GM23248 (cell line): ENCODE data around the gene SUFU. TPM values are rescaled to one million over a fixed set of nuclear protein-coding genes. Genes with fewer than 3 reads are reported as not detected.

Experiments
- DNase-seq: peaks from one replicate; pipeline ENCODE4 v3.0.0-alpha.2; 2015
- H2AFZ ChIP-seq: fragments of 200-600 bp; sonication (generic); 2 replicates; pipeline ENCODE4 v1.6.1; 2016; ENCODE audit warnings: antibody characterized with exemption
- H3F3A ChIP-seq: fragments of 200-600 bp; sonication (generic); 2 replicates; pipeline ENCODE4 v1.6.1; 2016; ENCODE audit warnings: mild to moderate bottlenecking, antibody characterized with exemption, mixed run types; ENCODE audit not compliant: insufficient read depth
- H3K27ac ChIP-seq: fragments of 200-600 bp; sonication (generic); 2 replicates; pipeline ENCODE4 v1.5.1; 2016; ENCODE audit warnings: mild to moderate bottlenecking
- H3K27me3 ChIP-seq: fragments of 200-600 bp; sonication (generic); replicated peaks from 2 replicates; pipeline ENCODE4 v1.6.1; 2016; ENCODE audit warnings: mild to moderate bottlenecking; ENCODE audit not compliant: insufficient read depth
- H3K36me3 ChIP-seq: fragments of 200-600 bp; sonication (generic); 2 replicates; pipeline ENCODE4 v1.6.1; 2016; ENCODE audit warnings: low read depth, mild to moderate bottlenecking
- H3K4me1 ChIP-seq: fragments of 200-600 bp; sonication (generic); 2 replicates; pipeline ENCODE4 v1.6.1; 2016; ENCODE audit warnings: mild to moderate bottlenecking; ENCODE audit not compliant: insufficient read depth
- H3K4me2 ChIP-seq: fragments of 200-600 bp; sonication (generic); one replicate; pipeline ENCODE4 v1.6.1; 2016; ENCODE audit warnings: mild to moderate bottlenecking; ENCODE audit not compliant: unreplicated experiment
- H3K4me3 ChIP-seq: fragments of 200-600 bp; sonication (generic); 2 replicates; pipeline ENCODE4 v1.5.1; 2016; ENCODE audit warnings: mild to moderate bottlenecking
- H3K79me2 ChIP-seq: fragments of 200-600 bp; sonication (generic); 2 replicates; pipeline ENCODE4 v1.6.1; 2016; ENCODE audit warnings: mild to moderate bottlenecking; ENCODE audit not compliant: insufficient read depth
- H3K9ac ChIP-seq: fragments of 200-600 bp; sonication (generic); 2 replicates; pipeline ENCODE4 v1.6.1; 2016; ENCODE audit warnings: mild to moderate bottlenecking
- H3K9me2 ChIP-seq: fragments of 200-600 bp; sonication (generic); 2 replicates; pipeline ENCODE4 v1.6.1; 2016; ENCODE audit warnings: mixed run types, mild to moderate bottlenecking, moderate library complexity; ENCODE audit not compliant: insufficient read depth
- H3K9me3 ChIP-seq: fragments of 200-600 bp; sonication (generic); one replicate; pipeline ENCODE4 v1.6.1; 2017; ENCODE audit warnings: low read depth
- H4K20me1 ChIP-seq: fragments of 200-600 bp; sonication (generic); 2 replicates; pipeline ENCODE4 v1.6.0; 2016; ENCODE audit not compliant: insufficient read depth
- EZH2 ChIP-seq: fragments of 200-600 bp; sonication (generic); IDR thresholded peaks from 2 replicates; pipeline ENCODE4 v1.6.1; 2018; ENCODE audit warnings: antibody characterized with exemption, mild to moderate bottlenecking; ENCODE audit not compliant: insufficient read depth, poor library complexity, severe bottlenecking
- EZH2phosphoT487 ChIP-seq: fragments of 200-600 bp; sonication (generic); IDR thresholded peaks from 2 replicates; pipeline ENCODE4 v1.6.1; 2018; ENCODE audit warnings: antibody characterized with exemption, moderate library complexity, mild to moderate bottlenecking, low read depth; ENCODE audit not compliant: insufficient read depth
- WGBS, 2 experiments: methylation state at CpG; one replicate each; pipeline ENCODE4 v1.1.6; 2015 to 2017; ENCODE audit warnings: low lambda C conversion rate in 2 of 2, low coverage in 1 of 2; ENCODE audit errors: missing lambda C conversion rate in 2 of 2; 5-methylcytosine and 5-hydroxymethylcytosine counted together
- in situ Hi-C: fragments of 300-500 bp; cut with MboI; formaldehyde crosslinking; loops from 2 replicates; pipeline ENCODE4 v1.15.0; 2020
- polyA plus RNA-seq: library from polyadenylated mRNA; unstranded; fragments of >200 nt; fragmentation: Nextera tagmentation; extraction: Ambion mirVana; gene quantifications from 2 replicates; pipeline ENCODE4 v1.2.1, GENCODE V29; 2016
- total RNA-seq: library from RNA; depleted of rRNA; stranded (reverse); fragments of >200 nt; shearing (Covaris generic); gene quantifications from 2 replicates; pipeline ENCODE4 v1.2.3, GENCODE V29; 2014

Gene SUFU
- total and polyA plus RNA-seq, 2 experiments from 2014 or later, result 3.1 to 5.0 TPM

DNA sequence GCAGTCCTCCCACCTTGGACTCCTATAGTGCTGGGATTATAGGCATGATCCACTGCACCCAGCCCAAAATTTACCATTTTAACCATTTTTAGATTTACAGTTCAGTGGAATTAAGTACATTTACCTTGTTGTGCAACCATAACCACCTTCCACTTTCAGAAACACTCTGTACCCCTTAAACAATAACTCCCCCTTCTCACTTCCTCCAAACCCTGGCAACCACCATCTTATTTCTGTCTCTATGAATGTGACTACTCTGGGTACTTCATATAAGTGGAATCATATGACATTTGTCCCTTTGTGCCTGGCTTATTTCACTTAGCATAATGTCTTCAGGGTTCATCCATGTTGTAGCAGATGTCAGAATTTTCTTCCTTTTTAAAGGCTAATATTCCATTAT is 33.6 kb downstream of the SUFU start:
- H3K4me2 ChIP-seq, result no peak overlapping the region
- H3K9me3 ChIP-seq, result no peaks in the 10 kb centered on the region
- no peaks in the 10 kb centered on the region for H4K20me1 ChIP-seq
- no peak overlapping the region for H3K27ac ChIP-seq
- no peak overlapping the region for H3K9ac ChIP-seq
- peaks cover 62% of the 10 kb centered on the region for H3K79me2 ChIP-seq
- no peaks in the 10 kb centered on the region for H3F3A ChIP-seq
- H3K36me3 ChIP-seq, result no peaks in the 10 kb centered on the region
- H3K4me1 ChIP-seq, result no peaks in the 10 kb centered on the region
- no peak overlapping the region for H2AFZ ChIP-seq
- TF ChIP-seq EZH2 (no peak), EZH2phosphoT487 (no peak)
- DNase-seq, result no peak
- H3K27me3 ChIP-seq, result no peaks in the 10 kb centered on the region
- no peaks in the 10 kb centered on the region for H3K9me2 ChIP-seq
- H3K4me3 ChIP-seq, result no peak overlapping the region
- in situ Hi-C loops, result no loop called here

DNA sequence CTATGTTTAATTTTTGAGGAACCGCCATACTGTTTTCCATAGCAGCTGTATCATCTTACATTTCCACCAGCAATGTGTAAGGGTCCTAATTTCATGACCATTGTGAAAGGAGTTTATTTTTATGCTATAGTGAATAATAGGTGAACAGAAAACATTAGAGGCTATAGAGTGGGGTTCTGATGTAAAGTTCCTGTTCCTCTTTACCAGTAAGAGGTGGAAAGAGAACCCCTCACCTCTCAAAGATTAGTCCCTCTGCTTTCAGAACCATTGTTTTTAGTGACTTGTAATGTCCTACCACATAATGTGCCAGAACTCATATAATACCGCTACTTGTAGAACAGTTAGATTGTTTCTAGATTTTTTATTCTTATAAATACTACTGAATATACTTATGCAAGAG is 34.2 kb downstream of the SUFU start:
- Histone ChIP-seq H3K4me2 (no peak overlapping the region), H3K79me2 (peaks cover 67% of the 10 kb centered on the region), H3K9ac (no peak overlapping the region), H3K9me3 (no peaks in the 10 kb centered on the region), H3K9me2 (no peaks in the 10 kb centered on the region), H3K27ac (no peak overlapping the region), H2AFZ (no peak overlapping the region), H4K20me1 (no peaks in the 10 kb centered on the region), H3K27me3 (no peaks in the 10 kb centered on the region), H3F3A (peaks cover 6% of the 10 kb centered on the region; the same call in 1 of the 2 replicates), H3K36me3 (no peaks in the 10 kb centered on the region), H3K4me1 (peaks cover 4% of the 10 kb centered on the region; the same call in 1 of the 2 replicates), H3K4me3 (no peak overlapping the region)
- 96 to 99% methylated on average over 2 of the region's 2 CpGs for WGBS, 2 experiments
- DNase-seq, result no peak
- in situ Hi-C loops, result no loop called here
- TF ChIP-seq EZH2, result no peak
- no peak for TF ChIP-seq EZH2phosphoT487

DNA sequence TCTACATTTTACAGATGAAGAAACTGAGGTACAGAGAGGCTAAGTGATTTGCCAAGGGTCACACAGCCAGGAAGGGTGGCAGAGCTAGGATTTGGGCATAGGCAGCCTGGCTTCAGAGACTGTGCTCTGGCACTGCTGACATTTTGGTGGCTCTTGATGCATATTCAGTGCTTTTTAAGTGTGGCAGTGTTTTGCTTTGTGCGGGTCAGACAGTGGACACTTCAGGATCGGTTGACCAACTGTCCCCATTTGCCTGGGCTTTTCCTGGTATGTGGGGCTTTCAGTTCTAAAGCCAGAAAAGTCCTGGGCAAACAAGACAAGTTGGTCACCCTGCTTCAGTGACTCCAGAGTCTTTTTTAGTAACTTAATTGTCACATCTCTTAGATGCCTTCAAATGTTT is 35.0 kb downstream of the SUFU start:
- in situ Hi-C loops, result no loop called here
- Histone ChIP-seq H3K9ac (no peak overlapping the region), H3F3A (peaks cover 8% of the 10 kb centered on the region; the same call in 1 of the 2 replicates), H3K79me2 (peaks cover 61% of the 10 kb centered on the region), H3K27me3 (no peaks in the 10 kb centered on the region), H3K4me2 (no peak overlapping the region), H3K9me3 (no peaks in the 10 kb centered on the region), H3K4me3 (no peak overlapping the region), H4K20me1 (no peaks in the 10 kb centered on the region), H3K36me3 (no peaks in the 10 kb centered on the region), H3K4me1 (peaks cover 7% of the 10 kb centered on the region; the same call in 1 of the 2 replicates), H2AFZ (no peak overlapping the region), H3K27ac (no peak overlapping the region), H3K9me2 (no peaks in the 10 kb centered on the region)
- no peak for DNase-seq
- WGBS, 2 experiments, result 100% methylated on average over 2 of the region's 2 CpGs
- TF ChIP-seq EZH2phosphoT487 (no peak), EZH2 (no peak)

DNA sequence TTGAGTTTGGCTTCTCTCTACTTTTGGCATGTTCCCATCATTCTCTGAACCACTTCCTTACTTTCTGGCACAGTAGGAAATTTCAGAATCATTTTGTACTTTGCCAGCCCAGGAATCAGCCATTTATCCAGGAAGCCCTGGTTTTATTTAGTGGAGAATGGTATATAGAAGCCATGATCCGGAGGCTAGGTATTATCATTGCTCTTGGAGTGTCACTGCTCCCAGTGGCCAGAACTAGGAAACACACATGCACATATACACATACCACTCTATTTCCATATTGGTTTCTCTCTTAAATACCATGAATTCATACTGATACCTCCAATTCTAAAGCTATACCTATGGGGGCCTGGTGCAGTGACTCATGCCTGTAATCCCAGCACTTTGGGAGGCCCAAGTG is 36.3 kb downstream of the SUFU start:
- no peaks in the 10 kb centered on the region for H3K27me3 ChIP-seq
- H3K9ac ChIP-seq, result no peak overlapping the region
- TF ChIP-seq EZH2phosphoT487 (no peak), EZH2 (no peak)
- DNase-seq, result peak; percentile 44
- H3K9me3 ChIP-seq, result no peaks in the 10 kb centered on the region
- peaks cover 8% of the 10 kb centered on the region; the same call in 1 of the 2 replicates for H3F3A ChIP-seq
- no peak overlapping the region for H3K27ac ChIP-seq
- H2AFZ ChIP-seq, result no peak overlapping the region
- H3K36me3 ChIP-seq, result no peaks in the 10 kb centered on the region
- H3K9me2 ChIP-seq, result no peaks in the 10 kb centered on the region
- H3K79me2 ChIP-seq, result peaks cover 70% of the 10 kb centered on the region
- H3K4me3 ChIP-seq, result no peak overlapping the region
- 82 to 96% methylated on average over 1 of the region's 1 CpG for WGBS, 2 experiments
- peaks cover 7% of the 10 kb centered on the region; the same call in 1 of the 2 replicates for H3K4me1 ChIP-seq
- no peaks in the 10 kb centered on the region for H4K20me1 ChIP-seq
- in situ Hi-C loops, result no loop called here
- no peak overlapping the region for H3K4me2 ChIP-seq
